CD8-positive, alpha-beta memory T cell (primary cell): Measurements from ENCODE around the gene OR4N5. TPM values are rescaled to one million over a fixed set of nuclear protein-coding genes. Genes with fewer than 3 reads are reported as not detected.
"Not testable (repeated sequence)": the region's sequence is repeated elsewhere in the genome, so short reads cannot be mapped to it uniquely, and the experiment has no call there.

Experiments
- CTCF ChIA-PET: fragments of 350-600 bp; sonication (Branson Sonifier 250); formaldehyde crosslinking; loops from one replicate; lab custom pipeline; 2021; ENCODE audit warnings: antibody characterized with exemption; lab: Charles Lee
- POLR2A ChIA-PET: fragments of 350-600 bp; sonication (Branson Sonifier 250); formaldehyde crosslinking; loops from one replicate; lab custom pipeline; 2021; ENCODE audit warnings: antibody characterized with exemption; lab: Charles Lee
- DNase-seq, 5 donors: peaks; one replicate each; pipeline versions ENCODE4 v3.0.0 to v3.0.0-alpha.2; 2020 to 2022; ENCODE audit warnings: mixed read lengths in 1 of 5
- H3K27ac ChIP-seq: one replicate; pipeline ENCODE4 v1.7.0; 2013; ENCODE audit warnings: low read depth, mild to moderate bottlenecking, low read length, moderate library complexity
- H3K27me3 ChIP-seq: 2 replicates; pipeline ENCODE4 v1.7.0; 2013; ENCODE audit warnings: low read length, mild to moderate bottlenecking; ENCODE audit not compliant: insufficient read depth, poor library complexity, severe bottlenecking
- H3K36me3 ChIP-seq: 2 replicates; pipeline ENCODE4 v1.7.0; 2013; ENCODE audit warnings: mild to moderate bottlenecking, low read length, moderate library complexity; ENCODE audit not compliant: insufficient read depth
- H3K4me1 ChIP-seq: 2 replicates; pipeline ENCODE4 v1.7.0; 2013; ENCODE audit warnings: mild to moderate bottlenecking, low read length, moderate library complexity; ENCODE audit not compliant: insufficient read depth
- H3K4me3 ChIP-seq: 2 replicates; pipeline ENCODE4 v1.7.0; 2013; ENCODE audit warnings: mild to moderate bottlenecking, low read length
- H3K9me3 ChIP-seq: 2 replicates; pipeline ENCODE4 v1.7.0; 2013; ENCODE audit warnings: mild to moderate bottlenecking, low read length
- H3K27ac Mint-ChIP-seq, 8 donors: one replicate each; pipeline ENCODE4 v1.8.0; 2020 to 2021; ENCODE audit warnings: mixed read lengths in 8 of 8, mild to moderate bottlenecking in 6 of 8, inconsistent platforms in 3 of 8, moderate library complexity in 3 of 8
- H3K27me3 Mint-ChIP-seq, 2 donors: one replicate each; pipeline ENCODE4 v1.8.0; 2020 to 2021; ENCODE audit warnings: mixed read lengths in 2 of 2, mild to moderate bottlenecking in 1 of 2, moderate library complexity in 1 of 2
- H3K36me3 Mint-ChIP-seq, 3 donors: one replicate each; pipeline ENCODE4 v1.8.0; 2020 to 2021; ENCODE audit warnings: mixed read lengths in 3 of 3, inconsistent platforms in 1 of 3, mild to moderate bottlenecking in 1 of 3
- H3K4me1 Mint-ChIP-seq, 3 donors: one replicate each; pipeline ENCODE4 v1.8.0; 2020 to 2021; ENCODE audit warnings: mixed read lengths in 3 of 3, inconsistent platforms in 1 of 3, mild to moderate bottlenecking in 1 of 3
- H3K4me3 Mint-ChIP-seq, 7 donors: one replicate each; pipeline ENCODE4 v1.8.0; 2020 to 2021; ENCODE audit warnings: mixed read lengths in 7 of 7, mild to moderate bottlenecking in 6 of 7, moderate library complexity in 4 of 7, inconsistent platforms in 2 of 7
- H3K9me3 Mint-ChIP-seq, 5 donors: one replicate each; pipeline ENCODE4 v1.8.0; 2020 to 2022; ENCODE audit warnings: mixed read lengths in 5 of 5, mild to moderate bottlenecking in 3 of 5, moderate library complexity in 2 of 5, inconsistent platforms in 1 of 5
- polyA plus RNA-seq: library from polyadenylated mRNA; unstranded; fragments of 300-500 nt; fragmentation: Illumina TruSeq; gene quantifications from one replicate; pipeline ENCODE4 v1.2.3, GENCODE V29; 2021
- total RNA-seq, 2 experiments: library from RNA; stranded (reverse); gene quantifications; one replicate each; pipeline ENCODE4 v1.2.3, GENCODE V29; 2021

Gene OR4N5, protein sequence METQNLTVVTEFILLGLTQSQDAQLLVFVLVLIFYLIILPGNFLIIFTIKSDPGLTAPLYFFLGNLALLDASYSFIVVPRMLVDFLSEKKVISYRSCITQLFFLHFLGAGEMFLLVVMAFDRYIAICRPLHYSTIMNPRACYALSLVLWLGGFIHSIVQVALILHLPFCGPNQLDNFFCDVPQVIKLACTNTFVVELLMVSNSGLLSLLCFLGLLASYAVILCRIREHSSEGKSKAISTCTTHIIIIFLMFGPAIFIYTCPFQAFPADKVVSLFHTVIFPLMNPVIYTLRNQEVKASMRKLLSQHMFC
- total RNA-seq (not detected), polyA plus RNA-seq (not detected)

DNA sequence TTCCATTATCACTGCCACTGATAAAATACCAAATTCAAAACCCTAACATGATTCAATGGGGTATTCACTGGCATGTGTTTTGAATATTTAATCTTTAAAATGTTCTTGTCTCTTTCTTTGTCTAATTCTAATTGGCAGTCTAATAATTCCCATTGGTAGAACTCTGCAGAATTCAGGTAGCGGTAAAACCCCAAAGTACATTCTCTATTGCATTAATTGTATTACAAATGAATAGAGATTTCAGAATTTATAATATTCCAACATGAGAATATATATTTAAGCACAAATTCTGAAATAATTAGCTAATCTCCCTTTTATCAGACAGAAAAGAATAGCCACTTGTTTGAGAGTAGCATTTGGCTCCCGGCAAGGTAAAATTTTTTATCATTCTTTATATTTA is at the start of gene OR4N5:
OR4N5 (plus strand) TSS at position 301 of the 400 bp plus-strand sequence. CDS start 4,916 bp downstream, outside the sequence.
- H3K36me3 Mint-ChIP-seq, result no peaks in the 10 kb centered on the region
- no peak for DNase-seq
- Histone ChIP-seq H3K4me3 (no peak within 1 kb of the TSS), H3K27ac (no peak within 1 kb of the TSS), H3K36me3 (no peaks in the 10 kb centered on the region), H3K27me3 (no peaks in the 10 kb centered on the region), H3K9me3 (no peaks in the 10 kb centered on the region), H3K4me1 (no peaks in the 10 kb centered on the region)
- H3K4me3 Mint-ChIP-seq, result no peak within 1 kb of the TSS
- peaks cover 6 to 29% of the 10 kb centered on the region in 2 donors for H3K27me3 Mint-ChIP-seq
- CTCF ChIA-PET, result no interaction called here
- no peak within 1 kb of the TSS for H3K27ac Mint-ChIP-seq
- peaks cover 0 to 3% (median 0%) of the 10 kb centered on the region in 5 donors for H3K9me3 Mint-ChIP-seq
- no peaks in the 10 kb centered on the region for H3K4me1 Mint-ChIP-seq
- POLR2A ChIA-PET, result no interaction called here

- ChIA-PET POLR2A (no interaction called here), CTCF (no interaction called here)
- H3K9me3 ChIP-seq, result no peaks in the 10 kb centered on the region
- no peak overlapping the region for H3K27ac Mint-ChIP-seq
- H3K27me3 ChIP-seq, result no peaks in the 10 kb centered on the region
- H3K4me1 ChIP-seq, result no peaks in the 10 kb centered on the region
- no peaks in the 10 kb centered on the region for H3K9me3 Mint-ChIP-seq
- H3K27me3 Mint-ChIP-seq, result peaks cover 0 to 3% of the 10 kb centered on the region in 2 donors
- H3K4me1 Mint-ChIP-seq, result no peaks in the 10 kb centered on the region
- H3K27ac ChIP-seq, result no peak overlapping the region
- H3K4me3 Mint-ChIP-seq, result no peak overlapping the region
- no peaks in the 10 kb centered on the region for H3K36me3 Mint-ChIP-seq
- no peak for DNase-seq
- no peak overlapping the region for H3K4me3 ChIP-seq
- no peaks in the 10 kb centered on the region for H3K36me3 ChIP-seq
Observed at GRCh38 chr14:20092050-20092449, 46.6 kb upstream of the OR4N5 start.

DNA sequence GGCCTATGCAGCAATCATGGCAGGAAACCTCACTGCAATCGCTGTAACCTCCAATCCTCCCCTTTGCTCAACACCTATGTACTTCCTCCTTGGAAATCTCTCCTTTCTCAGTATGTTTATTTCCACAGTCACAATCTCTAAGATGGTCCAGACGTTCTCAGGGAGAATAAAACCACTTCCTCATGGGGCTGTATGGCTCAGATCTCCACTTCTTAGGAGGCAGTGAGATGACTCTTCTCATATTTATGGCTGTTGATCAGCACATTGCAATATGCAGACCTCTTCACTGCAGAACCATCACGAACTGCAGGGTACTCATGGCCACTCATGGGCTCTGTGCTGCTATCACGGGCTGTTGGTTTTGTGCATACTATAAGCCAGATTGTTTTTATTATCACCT is 45.2 kb upstream of the OR4N5 start:
- DNase-seq, result no peak
- H3K27ac ChIP-seq, result no peak overlapping the region
- H3K9me3 ChIP-seq, result no peaks in the 10 kb centered on the region
- H3K4me1 ChIP-seq, result no peaks in the 10 kb centered on the region
- Mint-ChIP-seq H3K27ac (no peak overlapping the region), H3K27me3 (peaks cover 0 to 3% of the 10 kb centered on the region in 2 donors), H3K36me3 (no peaks in the 10 kb centered on the region), H3K9me3 (no peaks in the 10 kb centered on the region), H3K4me3 (no peak overlapping the region), H3K4me1 (no peaks in the 10 kb centered on the region)
- ChIA-PET CTCF (no interaction called here), POLR2A (no interaction called here)
- no peaks in the 10 kb centered on the region for H3K36me3 ChIP-seq
- no peak overlapping the region for H3K4me3 ChIP-seq
- H3K27me3 ChIP-seq, result no peaks in the 10 kb centered on the region

DNA sequence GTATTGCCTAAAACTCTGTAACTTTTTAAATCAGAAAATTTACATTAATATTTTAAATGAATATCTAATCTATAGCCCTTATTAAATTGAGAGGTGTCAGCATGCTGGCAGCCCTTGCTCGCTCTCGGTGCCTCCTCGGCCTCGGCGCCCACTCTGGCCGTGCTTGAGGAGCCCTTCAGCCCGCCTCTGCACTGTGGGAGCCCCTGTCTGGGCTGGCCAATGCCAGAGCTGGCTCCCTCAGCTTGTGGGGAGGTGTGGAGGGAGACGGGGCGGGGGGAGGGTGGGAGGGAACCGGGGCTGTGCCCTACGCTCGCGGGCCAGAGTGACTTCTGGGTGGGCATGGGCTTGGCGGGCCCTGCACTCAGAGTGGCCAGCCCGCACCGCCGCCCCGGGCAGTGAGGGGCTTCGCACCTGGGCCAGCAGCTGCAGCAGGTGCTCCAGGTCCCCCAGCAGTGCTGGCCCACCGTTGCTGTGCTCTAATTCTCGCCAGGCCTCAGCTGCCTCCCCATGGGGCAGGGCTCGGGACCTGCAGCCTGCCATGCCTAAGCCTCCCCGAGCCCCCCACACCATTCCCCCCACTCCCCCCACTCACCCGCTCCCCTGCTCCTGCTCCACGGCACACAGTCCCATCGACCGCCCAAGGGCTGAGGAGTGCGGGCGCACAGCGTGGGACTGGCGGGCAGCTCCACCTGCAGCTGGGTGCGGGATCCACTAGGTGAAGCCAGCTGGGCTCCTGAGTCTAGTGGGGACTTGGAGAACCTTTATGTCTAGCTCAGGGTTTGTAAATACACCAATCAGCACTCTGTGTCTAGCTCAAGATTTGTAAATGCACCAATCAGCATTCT is 39.5 kb upstream of the OR4N5 start:
- DNase-seq, H3K9me3 Mint-ChIP-seq, H3K4me1 Mint-ChIP-seq, H3K27me3 ChIP-seq, POLR2A ChIA-PET, H3K36me3 Mint-ChIP-seq, H3K4me1 ChIP-seq, H3K4me3 ChIP-seq, H3K27ac ChIP-seq, CTCF ChIA-PET, H3K27ac Mint-ChIP-seq, H3K9me3 ChIP-seq, H3K4me3 Mint-ChIP-seq, H3K36me3 ChIP-seq: not testable (repeated sequence)
- peaks cover 0 to 22% of the 10 kb centered on the region in 2 donors for H3K27me3 Mint-ChIP-seq

GRCh38 chr14:20110438-20110837 is 28.2 kb upstream of the OR4N5 start, which contains the start of gene OR4K17:
Gene OR4K17 (plus strand): TSS chr14:20110739. CDS start chr14:20117500, 6,761 bp downstream.
- no peaks in the 10 kb centered on the region for H3K9me3 ChIP-seq
- H3K4me1 Mint-ChIP-seq, result no peaks in the 10 kb centered on the region
- H3K4me3 Mint-ChIP-seq, result no peak within 1 kb of the TSS
- no peaks in the 10 kb centered on the region for H3K4me1 ChIP-seq
- no peak within 1 kb of the TSS for H3K27ac Mint-ChIP-seq
- H3K27me3 ChIP-seq, result no peaks in the 10 kb centered on the region
- peaks cover 0 to 1% of the 10 kb centered on the region in 2 donors for H3K27me3 Mint-ChIP-seq
- ChIA-PET POLR2A (no interaction called here), CTCF (no interaction called here)
- DNase-seq, result no peak
- no peaks in the 10 kb centered on the region for H3K36me3 ChIP-seq
- no peak within 1 kb of the TSS for H3K27ac ChIP-seq
- H3K36me3 Mint-ChIP-seq, result no peaks in the 10 kb centered on the region
- no peak within 1 kb of the TSS for H3K4me3 ChIP-seq
- peaks cover 0 to 2% (median 0%) of the 10 kb centered on the region in 5 donors for H3K9me3 Mint-ChIP-seq

DNA sequence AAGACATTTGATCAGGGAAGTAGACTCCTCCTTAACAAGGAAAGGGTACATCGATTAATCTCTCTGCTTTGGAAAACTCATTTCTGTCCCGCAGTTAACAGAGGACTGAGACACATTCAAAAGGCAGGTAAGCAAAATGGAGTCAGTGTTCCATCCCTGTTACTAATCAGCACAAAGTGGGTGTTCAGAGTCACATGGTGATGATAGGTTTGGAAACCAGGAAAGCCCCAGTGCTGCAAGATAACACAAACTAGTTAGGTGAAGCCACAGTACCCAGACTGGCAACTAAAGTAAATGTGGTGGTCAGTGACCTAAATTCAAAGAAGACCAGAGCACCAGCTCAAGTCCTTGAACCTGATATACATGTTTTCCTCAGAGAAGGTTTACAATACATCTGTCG is 26.3 kb upstream of the OR4N5 start:
- peaks cover 0 to 1% of the 10 kb centered on the region in 2 donors for H3K27me3 Mint-ChIP-seq
- Histone ChIP-seq H3K4me1 (no peaks in the 10 kb centered on the region), H3K36me3 (no peaks in the 10 kb centered on the region), H3K27me3 (no peaks in the 10 kb centered on the region), H3K9me3 (no peaks in the 10 kb centered on the region), H3K4me3 (no peak overlapping the region), H3K27ac (no peak overlapping the region)
- DNase-seq, result no peak
- no peak overlapping the region for H3K27ac Mint-ChIP-seq
- no peak overlapping the region for H3K4me3 Mint-ChIP-seq
- no peaks in the 10 kb centered on the region for H3K4me1 Mint-ChIP-seq
- POLR2A ChIA-PET, result no interaction called here
- H3K9me3 Mint-ChIP-seq, result no peaks in the 10 kb centered on the region
- CTCF ChIA-PET, result no interaction called here
- no peaks in the 10 kb centered on the region for H3K36me3 Mint-ChIP-seq

DNA sequence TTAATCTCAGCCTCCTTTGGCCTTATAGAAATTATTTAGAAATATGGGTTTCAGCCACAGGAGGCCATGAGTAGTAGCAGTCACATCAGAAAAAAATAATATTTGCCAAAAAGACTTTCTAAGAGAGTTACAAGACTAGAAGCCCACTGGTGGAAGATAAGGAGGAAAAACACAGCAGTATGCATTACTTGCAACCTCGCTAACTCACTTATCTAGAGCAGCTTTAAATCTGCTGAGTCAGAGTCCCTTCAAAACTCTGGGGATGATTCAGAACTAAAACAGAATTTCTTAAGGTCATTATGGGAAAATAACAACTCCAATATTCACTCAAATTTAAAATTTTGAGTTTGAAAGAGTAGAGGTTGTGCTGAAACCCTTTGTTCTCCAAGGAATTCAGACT is 21.9 kb upstream of the OR4N5 start:
- DNase-seq, result no peak
- Histone ChIP-seq H3K4me3 (no peak overlapping the region), H3K4me1 (no peaks in the 10 kb centered on the region), H3K36me3 (no peaks in the 10 kb centered on the region), H3K27ac (no peak overlapping the region), H3K27me3 (no peaks in the 10 kb centered on the region), H3K9me3 (no peaks in the 10 kb centered on the region)
- Mint-ChIP-seq H3K36me3 (peaks cover 0 to 3% (median 0%) of the 10 kb centered on the region in 3 donors), H3K27me3 (peaks cover 8 to 17% of the 10 kb centered on the region in 2 donors), H3K4me3 (no peak overlapping the region), H3K4me1 (no peaks in the 10 kb centered on the region), H3K27ac (no peak overlapping the region), H3K9me3 (peaks cover 17 to 26% (median 24%) of the 10 kb centered on the region in 5 donors)
- POLR2A ChIA-PET, result no interaction called here
- CTCF ChIA-PET, result interaction anchor here (0.7 kb wide), 1 partner anchor 19 kb away, joined by 3 read pairs; no protein-coding TSS in a partner anchor

GRCh38 chr14:20118795-20119194 is 19.8 kb upstream of the OR4N5 start:
- no peak overlapping the region for H3K27ac Mint-ChIP-seq
- H3K36me3 Mint-ChIP-seq, result peaks cover 0 to 3% (median 0%) of the 10 kb centered on the region in 3 donors
- H3K9me3 Mint-ChIP-seq, result peaks cover 17 to 28% (median 24%) of the 10 kb centered on the region in 5 donors
- Histone ChIP-seq H3K4me1 (no peaks in the 10 kb centered on the region), H3K4me3 (no peak overlapping the region), H3K9me3 (no peaks in the 10 kb centered on the region), H3K27ac (no peak overlapping the region), H3K36me3 (no peaks in the 10 kb centered on the region), H3K27me3 (no peaks in the 10 kb centered on the region)
- H3K4me3 Mint-ChIP-seq, result no peak overlapping the region
- no peak for DNase-seq
- H3K27me3 Mint-ChIP-seq, result peaks cover 8 to 24% of the 10 kb centered on the region in 2 donors
- POLR2A ChIA-PET, result no interaction called here
- CTCF ChIA-PET, result no interaction called here
- H3K4me1 Mint-ChIP-seq, result no peaks in the 10 kb centered on the region
